SKM-1 treated with dmso at 0.1 percent for 144 hours (cell line): Measurements from ENCODE around the gene CFAP299.

ENCODE experiments used
- DNase-seq: peaks from one replicate; lab custom pipeline; 2025; ENCODE audit not compliant: unreplicated experiment; lab: John Stamatoyannopoulos, UW

CFAP299 gene

DNA sequence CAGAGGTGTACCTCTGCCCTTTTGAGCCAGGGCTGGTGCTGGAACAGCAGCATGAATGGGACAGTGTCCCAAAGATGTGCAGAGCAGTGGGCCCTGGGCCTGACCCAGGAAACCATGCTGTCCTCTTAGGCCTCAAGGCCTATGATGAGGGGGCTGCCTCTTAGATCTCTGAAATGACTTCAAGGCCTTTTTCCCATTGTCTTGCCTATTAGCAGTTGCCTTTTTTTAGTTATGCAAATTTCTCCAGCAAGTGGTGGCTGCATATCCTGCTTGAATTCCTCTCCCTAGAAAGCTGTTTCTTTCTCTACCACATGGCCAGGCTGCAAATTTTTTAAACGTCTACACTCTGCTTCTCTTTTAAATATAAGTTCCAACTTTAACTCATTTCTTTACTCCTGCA lies 160.3 kb downstream of the CFAP299 start:
- no peak for DNase-seq

DNA sequence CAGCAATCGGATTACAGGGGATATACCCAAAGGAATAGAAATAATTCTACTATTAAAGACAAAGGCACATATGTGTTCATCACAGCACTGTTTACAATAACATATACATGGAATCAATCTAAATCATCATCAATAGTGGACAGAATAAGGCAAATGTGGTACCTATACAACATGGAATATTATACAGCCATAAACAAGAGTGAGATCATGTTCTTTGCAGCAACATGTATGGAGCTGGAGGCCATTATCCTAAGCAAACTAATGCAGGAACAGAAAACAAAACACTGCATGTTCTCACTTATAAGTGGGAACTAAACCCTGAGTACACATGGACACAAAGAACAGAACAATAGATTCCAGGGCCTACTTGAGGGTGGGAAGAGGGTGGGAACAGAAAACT lies 163.2 kb downstream of the CFAP299 start:
- no peak for DNase-seq

DNA sequence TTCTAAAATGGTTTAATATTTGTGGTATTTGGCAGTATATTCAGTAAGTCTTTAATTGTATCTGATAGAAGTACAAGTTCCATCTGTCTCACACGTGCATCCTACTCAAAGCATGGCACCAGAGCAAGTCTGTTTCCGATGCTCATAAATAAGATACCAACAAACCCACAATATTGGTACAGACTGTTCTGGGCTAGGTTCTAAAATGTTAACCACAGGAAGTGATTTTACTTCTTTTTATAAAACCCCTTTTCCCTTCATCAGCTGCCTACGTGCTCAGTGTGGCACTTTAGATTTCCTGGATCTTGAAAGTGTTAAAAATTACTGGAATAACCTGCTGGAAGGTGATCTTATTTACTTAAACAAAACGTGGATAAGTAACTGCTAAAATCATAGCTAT lies 165.1 kb downstream of the CFAP299 start:
- no peak for DNase-seq

DNA sequence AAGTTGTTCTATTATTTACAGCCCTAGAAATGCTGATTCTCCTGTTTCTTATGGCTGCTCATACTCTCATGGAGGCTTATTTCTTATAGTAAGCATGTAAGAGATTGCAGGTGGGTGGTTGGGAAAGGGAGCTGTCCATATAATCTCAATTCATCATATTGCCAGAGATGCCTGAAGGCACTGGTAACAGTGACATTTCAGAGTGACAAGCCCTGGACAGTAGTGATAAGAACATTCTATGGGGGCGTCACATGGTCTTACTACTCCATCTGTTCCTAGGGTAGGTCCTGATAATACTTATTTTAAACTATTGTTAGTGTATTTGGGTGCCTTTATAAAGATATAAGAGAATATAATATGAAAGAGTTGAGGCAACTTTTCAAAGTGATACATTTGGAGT lies 171.5 kb downstream of the CFAP299 start:
- DNase-seq: no peak

DNA sequence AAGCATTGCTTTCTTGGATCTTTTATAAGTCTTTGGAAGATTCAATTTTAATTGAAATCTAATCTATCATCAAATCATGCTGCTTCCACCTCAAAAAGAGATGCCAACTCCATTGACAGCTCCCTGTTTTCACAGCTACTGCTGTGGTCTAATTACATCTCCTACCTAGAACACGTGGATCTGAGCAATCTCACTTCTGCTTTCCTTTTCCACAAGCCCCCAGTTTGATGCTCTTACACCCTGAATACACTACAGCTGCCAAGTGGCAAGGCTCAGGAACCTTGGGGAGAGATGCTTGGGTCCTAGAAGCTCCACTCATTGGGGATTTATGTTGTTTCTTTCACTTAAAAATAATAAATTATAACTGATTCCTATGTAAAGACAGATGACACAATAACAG lies 172.0 kb downstream of the CFAP299 start:
- DNase-seq: no peak

DNA sequence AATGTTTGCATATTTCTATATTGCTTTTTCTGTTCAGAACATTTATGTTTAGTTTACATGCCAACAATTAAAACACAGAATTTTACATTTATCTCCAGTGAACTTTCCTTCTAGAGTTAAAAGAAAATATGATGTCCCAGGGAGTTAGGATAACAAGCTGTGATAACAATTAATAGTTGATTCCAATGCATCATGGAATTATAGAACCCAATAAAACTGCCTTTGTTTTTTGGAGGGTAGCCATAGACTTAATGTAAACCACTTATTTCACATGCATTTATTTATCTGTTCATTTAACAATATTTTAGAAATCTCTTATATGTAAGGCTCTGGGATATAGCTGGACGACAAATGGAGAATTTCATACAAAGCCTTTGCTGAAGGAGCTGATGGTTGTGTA lies 180.0 kb downstream of the CFAP299 start:
- no peak for DNase-seq

DNA sequence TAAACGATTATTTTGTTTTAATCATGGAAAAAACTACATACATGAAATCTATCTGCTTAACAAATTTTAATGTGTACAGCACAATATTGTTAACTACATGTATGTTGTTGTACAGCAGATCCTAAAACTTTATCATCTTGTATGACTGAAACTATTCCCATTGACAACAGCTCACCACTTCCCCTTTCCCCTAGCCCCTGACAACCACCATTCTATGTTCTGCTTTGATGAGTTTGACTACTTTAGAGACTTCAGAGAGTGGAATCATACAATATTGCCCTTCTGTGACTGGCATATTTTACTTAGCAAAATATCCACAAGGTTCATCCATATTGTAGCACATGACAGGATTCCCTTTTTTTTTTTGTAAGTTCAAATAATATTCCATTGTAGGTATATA lies 185.9 kb downstream of the CFAP299 start:
- no peak for DNase-seq

DNA sequence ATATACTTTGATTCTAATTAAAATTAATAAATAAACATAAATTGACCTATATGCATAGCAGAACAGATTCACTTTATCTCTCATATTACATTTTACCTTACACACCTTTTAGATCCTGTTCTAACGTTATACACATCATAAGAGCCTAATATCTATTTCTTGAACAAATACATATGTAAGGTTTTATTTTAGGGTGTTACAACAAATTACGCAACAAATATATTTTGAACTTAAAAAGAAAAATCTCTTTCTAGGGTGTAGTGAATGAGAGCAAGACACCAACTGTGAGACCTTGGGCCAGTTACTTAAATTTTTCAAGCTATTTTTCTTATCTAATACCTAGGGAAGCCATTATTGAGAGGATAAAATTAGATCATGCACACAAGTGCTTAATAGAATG lies 191.2 kb downstream of the CFAP299 start:
- no peak for DNase-seq

DNA sequence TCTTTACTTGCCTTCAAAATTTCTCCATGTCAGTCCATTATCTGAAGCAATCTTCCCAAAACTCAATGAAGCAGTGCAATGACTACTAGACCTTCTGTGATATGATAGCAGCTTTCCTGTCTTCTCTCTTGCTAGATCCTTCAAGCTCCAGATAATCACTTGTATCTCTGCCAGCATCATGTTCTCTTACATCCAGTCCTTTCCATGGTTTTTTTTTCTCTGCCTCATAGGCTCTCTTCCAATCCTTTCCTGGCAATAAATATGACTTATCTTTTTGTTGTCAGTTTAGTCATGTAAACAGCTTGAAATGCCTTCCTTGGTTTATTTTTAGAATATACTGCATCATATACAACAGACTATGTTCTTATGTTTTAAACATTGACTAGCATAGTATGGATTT lies 193.5 kb downstream of the CFAP299 start:
- DNase-seq: no peak

DNA sequence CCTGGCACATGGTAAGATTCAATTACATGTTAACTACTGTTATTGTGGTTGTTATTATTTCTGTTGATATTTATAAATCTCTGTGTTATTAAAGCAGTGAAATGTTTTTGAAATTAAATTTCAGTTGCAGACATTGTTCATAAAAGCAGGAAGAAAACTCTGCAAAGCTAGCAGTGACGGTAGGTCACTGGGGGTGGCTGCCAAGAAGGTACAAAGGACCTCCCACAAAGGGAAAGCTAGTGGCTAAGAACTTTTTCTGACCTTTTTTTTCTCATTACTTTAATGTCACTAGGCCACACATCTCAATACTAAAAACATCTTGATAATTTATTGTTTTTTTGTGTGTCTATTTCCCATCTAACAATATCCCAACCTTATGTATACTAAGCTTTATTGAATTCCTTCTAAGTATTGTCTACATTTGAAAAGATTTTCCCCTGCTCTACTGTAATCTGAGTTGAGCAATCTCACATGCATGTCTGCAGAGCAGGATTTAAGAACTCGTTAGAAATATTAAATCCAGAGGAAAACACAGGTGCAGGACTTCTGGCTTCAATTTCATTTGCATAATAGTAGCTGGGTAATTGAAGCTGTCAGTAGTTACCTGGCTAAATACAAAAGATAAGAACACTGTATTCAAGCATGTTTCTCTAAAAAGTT lies 197.3 kb downstream of the CFAP299 start:
- DNase-seq: no peak

DNA sequence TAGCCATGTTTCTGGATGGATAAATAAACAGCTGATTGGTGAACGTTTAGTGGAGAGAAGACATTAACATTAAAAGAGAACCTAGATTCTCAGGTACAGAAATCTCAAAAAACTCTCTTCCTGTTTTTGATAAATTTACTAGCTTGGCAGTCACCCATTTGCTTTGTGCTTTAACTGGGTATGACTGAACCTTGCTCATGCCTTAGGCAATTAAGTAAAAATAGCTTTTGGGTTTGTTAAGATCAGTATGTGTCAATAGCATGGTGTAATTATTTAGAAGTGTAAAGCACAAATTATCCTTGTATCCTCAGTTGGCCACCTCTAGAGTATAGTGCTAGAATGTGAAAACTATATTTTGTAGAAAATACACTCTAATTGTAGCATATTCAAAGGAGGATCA lies 200.0 kb downstream of the CFAP299 start:
- DNase-seq: no peak

DNA sequence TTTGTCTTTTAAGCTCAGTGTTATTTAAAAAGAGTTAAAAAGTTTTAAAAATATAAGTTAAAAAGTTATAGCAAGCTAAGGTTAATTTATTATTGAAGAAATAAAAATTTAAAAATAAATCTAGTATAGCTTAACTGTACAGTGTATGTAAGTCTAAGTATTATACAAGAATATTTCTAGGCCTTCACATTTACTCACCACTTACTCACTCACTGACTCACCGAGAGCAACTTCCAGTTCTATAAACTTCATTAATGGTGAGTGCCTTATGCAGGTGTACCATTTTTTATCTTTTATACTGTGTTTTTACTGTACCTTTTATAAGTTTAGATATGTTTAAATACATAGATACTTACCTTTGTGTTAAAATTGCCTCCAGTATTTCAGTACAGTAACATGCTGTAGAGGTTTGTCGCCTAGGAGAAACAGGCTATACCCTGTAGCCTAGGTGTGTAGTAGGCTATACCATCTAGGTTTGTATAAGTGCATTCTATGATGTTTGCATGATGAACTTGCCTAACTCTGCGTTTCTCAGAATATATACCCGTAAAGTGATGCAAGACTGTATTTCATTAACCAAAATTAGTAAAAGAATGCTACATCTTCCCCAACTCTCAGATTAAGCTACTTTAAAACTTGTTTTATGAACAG lies 202.9 kb downstream of the CFAP299 start:
- no peak for DNase-seq

DNA sequence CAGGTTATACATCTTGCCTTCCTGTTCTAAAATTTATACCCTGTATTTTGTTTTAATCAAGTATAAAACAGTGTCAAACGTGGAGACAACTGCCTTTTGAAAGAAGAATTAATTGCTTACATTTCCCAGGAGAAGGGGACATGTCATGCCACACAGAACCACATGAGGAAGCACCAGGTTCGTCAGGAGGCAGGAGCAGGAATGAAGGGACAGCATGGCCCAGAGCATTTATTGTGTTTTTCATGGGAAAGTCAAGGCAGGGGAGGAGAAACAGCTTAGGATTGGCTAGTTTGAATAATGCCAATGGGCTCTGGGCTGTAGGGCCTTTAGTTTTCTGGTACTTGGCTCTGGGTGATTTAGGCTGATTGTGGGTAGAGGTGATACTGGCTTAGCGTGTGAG lies 203.7 kb downstream of the CFAP299 start:
- DNase-seq: no peak

DNA sequence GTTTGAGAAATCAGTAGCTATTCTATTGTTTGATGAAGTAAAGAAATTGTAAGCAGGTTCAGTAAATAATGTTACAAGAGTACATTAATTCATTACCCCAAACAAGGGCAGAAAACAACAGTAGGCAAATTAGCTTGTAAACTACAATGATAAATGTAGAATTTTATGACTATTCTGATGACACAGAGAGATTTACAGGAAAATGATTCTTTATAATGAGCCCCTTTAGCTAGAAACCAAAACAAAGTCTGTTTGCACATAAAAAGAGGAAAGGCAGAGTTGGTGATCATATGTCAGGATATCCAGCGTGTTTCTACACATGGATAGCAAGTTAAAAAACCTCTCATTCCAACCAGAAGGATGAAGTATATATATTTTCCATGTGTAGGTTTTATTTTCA lies 204.8 kb downstream of the CFAP299 start:
- no peak for DNase-seq

DNA sequence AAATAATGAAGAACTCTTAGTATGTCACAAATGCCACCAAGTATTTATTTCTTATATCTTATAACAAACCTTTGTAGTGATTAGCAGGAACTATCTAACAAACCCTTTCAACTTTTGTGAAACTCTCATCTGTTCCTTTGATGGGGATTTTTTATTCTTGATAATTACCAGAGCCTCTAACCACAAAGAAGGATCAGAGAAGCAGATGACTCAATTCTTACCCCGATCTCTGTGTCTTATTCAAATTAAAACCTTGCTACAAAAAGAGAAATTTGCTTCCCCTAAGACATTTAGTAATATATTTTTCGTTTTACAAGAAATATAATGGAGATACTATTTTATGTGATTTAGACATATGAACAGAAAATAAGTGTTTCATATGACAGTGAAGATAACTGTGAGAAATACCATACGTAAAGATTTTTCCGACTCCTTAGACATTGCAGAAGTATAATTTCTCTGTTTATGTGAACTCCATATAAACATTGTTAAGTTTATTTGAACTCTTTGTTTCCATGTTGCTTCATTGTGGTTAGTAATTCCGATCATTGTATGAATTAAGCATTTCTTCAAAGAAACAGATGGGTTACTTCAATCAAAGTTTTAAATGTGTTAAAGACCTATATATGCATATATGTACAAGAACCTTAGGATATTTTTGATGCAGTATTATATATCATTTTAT lies 205.4 kb downstream of the CFAP299 start:
- DNase-seq: no peak

DNA sequence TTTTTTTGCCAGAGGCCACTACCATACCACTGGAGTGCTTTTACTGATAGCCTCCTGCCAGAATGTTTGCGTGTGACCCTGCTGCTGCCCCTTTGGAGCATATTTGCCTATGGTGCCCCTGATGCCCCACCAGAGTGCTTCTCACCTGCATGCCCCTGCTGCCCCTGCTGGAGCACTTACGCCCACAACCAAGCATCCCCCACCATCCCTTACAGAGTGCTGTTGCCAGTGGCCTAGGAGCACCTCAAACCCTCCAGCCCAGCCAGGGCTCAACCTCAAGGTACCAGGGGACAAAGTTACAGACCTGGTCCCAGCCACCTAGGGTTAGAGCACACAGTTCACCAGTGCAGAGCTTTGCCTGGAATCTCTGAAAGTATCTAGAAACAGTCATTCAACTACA lies 207.2 kb downstream of the CFAP299 start:
- DNase-seq: no peak

DNA sequence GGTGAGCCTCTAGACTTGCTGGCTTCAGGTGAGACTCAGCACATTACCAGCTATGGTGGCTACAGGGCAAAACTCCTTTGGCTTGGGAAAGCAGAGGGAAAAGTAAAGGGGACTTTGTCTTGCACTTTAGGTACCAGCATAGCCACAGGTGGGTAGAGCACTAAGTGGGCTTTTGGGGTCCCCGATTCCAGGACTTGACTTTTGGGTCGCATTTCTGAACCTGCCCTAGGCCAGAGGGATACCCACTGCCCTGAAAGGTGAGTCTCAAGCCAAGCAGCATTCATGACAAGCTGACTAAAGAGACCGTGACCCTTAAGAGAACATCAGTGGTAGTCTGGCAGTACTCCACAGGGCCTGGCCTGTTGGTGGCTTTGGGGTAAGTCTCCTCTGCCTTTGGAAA lies 224.8 kb downstream of the CFAP299 start:
- DNase-seq: no peak

DNA sequence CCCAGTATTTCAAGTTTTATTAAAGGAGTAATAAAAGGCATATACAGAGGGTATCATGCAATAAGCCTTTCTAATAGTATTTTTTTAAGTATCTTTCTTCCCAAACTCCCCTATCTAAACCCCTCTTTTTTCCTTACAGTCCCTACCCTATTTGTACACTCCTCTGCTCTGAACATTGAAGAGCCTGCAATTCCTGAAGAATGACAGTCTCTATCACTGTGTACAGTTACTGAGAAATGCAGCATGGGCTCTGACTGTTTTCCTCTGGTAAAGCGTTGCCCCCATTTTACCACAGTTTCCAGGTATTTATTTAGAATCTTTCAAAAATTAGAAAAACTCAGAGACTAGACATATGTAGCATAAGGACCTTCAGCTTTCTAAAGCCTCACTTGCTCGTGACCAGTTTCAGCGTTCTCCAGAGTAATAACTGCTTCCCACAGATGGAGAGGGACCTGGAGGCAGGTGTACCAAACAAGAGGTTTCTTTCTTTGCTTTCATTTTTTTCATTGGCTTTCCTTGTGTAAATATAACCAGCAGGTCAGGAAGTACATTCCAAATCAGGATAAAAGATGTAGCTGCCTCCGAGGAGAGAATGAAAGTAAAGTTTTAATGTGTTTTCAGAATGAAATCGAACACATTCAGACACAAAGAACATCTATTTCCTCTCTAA lies 230.8 kb downstream of the CFAP299 start:
- DNase-seq: no peak

DNA sequence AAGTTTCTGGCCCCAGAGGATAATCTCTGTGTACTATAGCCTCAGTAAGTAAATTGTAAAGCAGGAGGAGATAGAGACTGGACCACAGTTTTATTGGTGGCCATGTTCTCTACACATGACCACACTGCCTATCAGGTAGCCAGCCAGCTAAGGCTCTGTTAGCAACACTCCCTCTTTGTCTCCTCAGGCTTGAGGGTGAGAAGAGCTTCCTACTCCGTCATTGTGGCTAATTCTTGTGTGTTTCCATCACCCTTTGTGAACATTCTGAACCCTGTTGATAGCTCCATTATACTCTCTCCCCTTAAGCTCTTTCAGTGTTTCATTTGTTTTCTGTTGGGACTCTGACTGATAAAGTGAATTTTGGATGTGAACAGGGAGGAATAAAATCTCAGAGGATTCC lies 233.4 kb downstream of the CFAP299 start:
- DNase-seq: no peak

DNA sequence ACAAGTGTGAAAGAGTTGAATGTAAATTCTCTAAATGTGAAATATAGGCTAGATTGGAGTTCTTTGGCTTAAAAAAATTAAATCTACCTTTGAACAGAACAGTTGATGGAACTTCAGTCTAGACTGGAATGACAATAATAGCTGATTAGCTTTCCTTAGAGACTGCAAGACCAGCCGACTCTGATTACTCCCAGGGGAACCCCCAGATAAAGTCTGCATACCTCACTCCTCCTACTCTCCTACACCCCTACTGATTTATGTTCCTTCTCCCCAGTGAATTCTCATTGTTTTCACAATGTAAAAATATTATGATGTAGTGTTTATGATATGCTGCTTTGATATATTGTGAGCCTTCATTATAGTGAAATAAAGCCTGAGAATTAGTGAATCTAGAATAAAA lies 241.3 kb downstream of the CFAP299 start:
- no peak for DNase-seq

DNA sequence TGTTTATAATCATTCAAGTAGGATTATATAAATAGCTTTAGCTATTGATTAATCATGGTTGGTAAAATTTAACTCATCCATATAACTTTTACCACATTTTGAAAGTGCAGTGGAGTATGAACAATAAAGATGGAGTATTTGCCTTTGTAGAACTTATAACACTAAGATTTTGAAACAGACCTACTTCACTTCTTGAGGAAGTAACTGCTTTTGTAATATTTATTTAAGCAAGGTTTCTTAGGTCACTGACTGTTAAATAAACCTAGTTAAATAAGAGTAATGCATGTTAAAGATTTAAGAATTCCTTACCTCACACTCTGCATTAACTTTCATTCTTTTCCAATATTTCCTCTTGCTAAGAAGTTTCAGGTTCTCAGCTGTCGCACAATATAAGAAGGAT lies 242.5 kb downstream of the CFAP299 start:
- DNase-seq: peak; percentile 10

DNA sequence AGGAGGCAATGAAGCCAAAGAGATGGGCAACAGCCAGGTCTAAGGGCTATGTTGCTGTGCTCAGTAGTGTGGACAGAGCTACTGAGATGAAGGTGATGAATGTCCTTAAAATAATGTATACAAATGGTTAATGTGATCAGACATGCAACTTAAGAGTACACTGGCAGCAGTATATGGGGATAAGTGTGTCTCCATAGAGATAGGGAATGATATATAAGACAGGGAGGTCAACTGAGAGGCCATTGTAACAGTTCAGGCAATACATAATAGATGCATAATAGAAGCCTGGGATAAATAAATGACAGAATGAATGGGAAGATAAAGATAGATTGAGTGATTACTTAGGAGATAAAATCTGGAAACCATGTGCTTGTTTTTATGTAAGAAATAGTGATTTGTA lies 250.0 kb downstream of the CFAP299 start:
- no peak for DNase-seq
